Naive thymus-derived CD4-positive, alpha-beta T cell (primary cell): ENCODE data around the gene TTR. TPM values are rescaled to one million over a fixed set of nuclear protein-coding genes. Genes with fewer than 3 reads are reported as not detected.
A peak's percentile ranks its signal among the peaks of the same experiment; 100 is the strongest.

Experiments
- ATAC-seq: fragments of 150-1000 bp; cut with Tn5 transposase; 2 replicates; pipeline ENCODE4 v1.10.0; 2021; ENCODE audit warnings: mild to moderate bottlenecking, moderate library complexity
- CTCF ChIA-PET: fragments of 350-600 bp; sonication (Branson Sonifier 250); formaldehyde crosslinking; loops from one replicate; lab custom pipeline; 2021; ENCODE audit warnings: antibody characterized with exemption; lab: Charles Lee
- POLR2A ChIA-PET: fragments of 350-600 bp; sonication (Branson Sonifier 250); formaldehyde crosslinking; loops from one replicate; lab custom pipeline; 2021; ENCODE audit warnings: antibody characterized with exemption, inconsistent platforms; lab: Charles Lee
- DNase-seq, 9 donors: peaks; one replicate each; pipeline versions ENCODE4 v3.0.0 to v3.0.0-alpha.2; 2020 to 2022; ENCODE audit warnings: mixed read lengths in 1 of 9
- H3K27ac ChIP-seq: one replicate; pipeline ENCODE4 v1.7.0; 2013; ENCODE audit warnings: mild to moderate bottlenecking, low read depth, low read length, moderate library complexity
- H3K27me3 ChIP-seq, 2 donors: one replicate each; pipeline ENCODE4 v1.7.0; 2013; ENCODE audit warnings: low read length in 2 of 2, mild to moderate bottlenecking in 2 of 2, moderate library complexity in 2 of 2; ENCODE audit not compliant: control insufficient read depth in 2 of 2, insufficient read depth in 2 of 2
- H3K36me3 ChIP-seq, 3 experiments: 1 replicate in 2 of 3; 2 replicates in 1 of 3; pipeline ENCODE4 v1.7.0; 2013; ENCODE audit warnings: low read length in 3 of 3, mild to moderate bottlenecking in 3 of 3, moderate library complexity in 1 of 3; ENCODE audit not compliant: insufficient read depth in 3 of 3, control insufficient read depth in 2 of 3
- H3K4me1 ChIP-seq, 2 donors: one replicate each; pipeline ENCODE4 v1.7.0; 2013; ENCODE audit warnings: low read length in 2 of 2, mild to moderate bottlenecking in 2 of 2, moderate library complexity in 1 of 2; ENCODE audit not compliant: control insufficient read depth in 2 of 2, insufficient read depth in 2 of 2
- H3K4me3 ChIP-seq: 2 replicates; pipeline ENCODE4 v1.7.0; 2013; ENCODE audit warnings: mild to moderate bottlenecking, low read length
- H3K9me3 ChIP-seq, 3 experiments: 1 replicate in 2 of 3; 2 replicates in 1 of 3; pipeline ENCODE4 v1.7.0; 2013; ENCODE audit warnings: low read length in 3 of 3; ENCODE audit not compliant: control insufficient read depth in 2 of 3
- H3K27ac Mint-ChIP-seq, 9 donors: one replicate each; pipeline ENCODE4 v1.8.0; 2020 to 2022; ENCODE audit warnings: mixed read lengths in 9 of 9, mild to moderate bottlenecking in 8 of 9, moderate library complexity in 5 of 9, inconsistent platforms in 2 of 9
- H3K27me3 Mint-ChIP-seq, 5 donors: one replicate each; pipeline ENCODE4 v1.8.0; 2021 to 2022; ENCODE audit warnings: mixed read lengths in 5 of 5, mild to moderate bottlenecking in 1 of 5
- H3K36me3 Mint-ChIP-seq, 5 donors: one replicate each; pipeline ENCODE4 v1.8.0; 2020 to 2022; ENCODE audit warnings: mixed read lengths in 5 of 5, mild to moderate bottlenecking in 3 of 5, inconsistent platforms in 1 of 5
- H3K4me1 Mint-ChIP-seq, 7 donors: one replicate each; pipeline ENCODE4 v1.8.0; 2020 to 2022; ENCODE audit warnings: mixed read lengths in 7 of 7, mild to moderate bottlenecking in 3 of 7, inconsistent platforms in 1 of 7
- H3K4me3 Mint-ChIP-seq, 10 donors: one replicate each; pipeline ENCODE4 v1.8.0; 2020 to 2022; ENCODE audit warnings: mild to moderate bottlenecking in 10 of 10, mixed read lengths in 10 of 10, moderate library complexity in 6 of 10, inconsistent platforms in 2 of 10
- H3K9me3 Mint-ChIP-seq, 11 donors: one replicate each; pipeline ENCODE4 v1.8.0; 2020 to 2022; ENCODE audit warnings: mixed read lengths in 11 of 11, mild to moderate bottlenecking in 4 of 11, inconsistent platforms in 1 of 11, moderate library complexity in 1 of 11
- intact Hi-C, 2 donors: fragments of 100-400 bp; cut with micrococcal nuclease; formaldehyde crosslinking; loops; one replicate each; pipeline ENCODE4 v1.15.1; 2023
- polyA plus RNA-seq, 2 donors: library from polyadenylated mRNA; unstranded; fragments of 300-500 nt; fragmentation: Illumina TruSeq; gene quantifications; one replicate each; pipeline ENCODE4 v1.2.3, GENCODE V29; 2021
- total RNA-seq, 6 experiments: library from RNA in 5 of 6; stranded (reverse) in 5 of 6; gene quantifications; 1 replicate in 5 of 6; 2 replicates in 1 of 6; pipeline ENCODE4 v1.2.3 and lab custom pipeline; 2021 to 2026

TTR gene
- total and polyA plus RNA-seq, 7 experiments from 2014 or later = not detected

- no peak overlapping the region for H3K27ac ChIP-seq
- intact Hi-C loops = no loop called here
- H3K27me3 ChIP-seq = no peaks in the 10 kb centered on the region
- POLR2A ChIA-PET = no interaction called here
- DNase-seq (no peak), ATAC-seq (peak; percentile 34)
- peaks cover 0 to 12% of the 10 kb centered on the region in 2 donors for H3K4me1 ChIP-seq
- no peaks in the 10 kb centered on the region for H3K9me3 ChIP-seq
- Mint-ChIP-seq H3K27me3 (peaks cover 5 to 24% (median 10%) of the 10 kb centered on the region in 5 donors), H3K4me1 (peaks cover 0 to 20% (median 5%) of the 10 kb centered on the region in 7 donors), H3K36me3 (no peaks in the 10 kb centered on the region), H3K4me3 (peak overlapping the region in 1 of 10 donors; percentile 34), H3K27ac (no peak overlapping the region), H3K9me3 (peaks cover 0 to 10% (median 0%) of the 10 kb centered on the region in 11 donors)
- no peaks in the 10 kb centered on the region for H3K36me3 ChIP-seq
- H3K4me3 ChIP-seq = no peak overlapping the region
- CTCF ChIA-PET = no interaction called here
Observed at GRCh38 chr18:31633392-31634330, 42.0 kb downstream of the TTR start.

- DNase-seq = no peak
- no peak overlapping the region for H3K27ac Mint-ChIP-seq
- intact Hi-C loops = no loop called here
Observed at GRCh38 chr18:31634331-31634713, 42.6 kb downstream of the TTR start.

GRCh38 chr18:31636387-31636786 lies 44.7 kb downstream of the TTR start:
- Mint-ChIP-seq H3K36me3 (no peaks in the 10 kb centered on the region), H3K27me3 (peaks cover 7 to 24% (median 9%) of the 10 kb centered on the region in 5 donors), H3K9me3 (peaks cover 0 to 10% (median 0%) of the 10 kb centered on the region in 11 donors), H3K27ac (no peak overlapping the region), H3K4me1 (peaks cover 0 to 20% (median 0%) of the 10 kb centered on the region in 7 donors), H3K4me3 (no peak overlapping the region)
- H3K27ac ChIP-seq = no peak overlapping the region
- H3K4me1 ChIP-seq = peaks cover 0 to 12% of the 10 kb centered on the region in 2 donors
- intact Hi-C loops = no loop called here
- ChIA-PET CTCF (no interaction called here), POLR2A (interaction anchor here (1.4 kb wide), 1 partner anchor 9 kb away, joined by 3 read pairs; no protein-coding TSS in a partner anchor)
- no peaks in the 10 kb centered on the region for H3K27me3 ChIP-seq
- H3K4me3 ChIP-seq = no peak overlapping the region
- DNase-seq = no peak
- H3K9me3 ChIP-seq = no peaks in the 10 kb centered on the region
- H3K36me3 ChIP-seq = no peaks in the 10 kb centered on the region
- no peak for ATAC-seq

More at GRCh38 chr18:31634331-31634713, 42.6 kb downstream of the TTR start:
- Histone ChIP-seq H3K27ac (no peak overlapping the region), H3K4me1 (peaks cover 0 to 12% of the 10 kb centered on the region in 2 donors), H3K27me3 (no peaks in the 10 kb centered on the region), H3K36me3 (no peaks in the 10 kb centered on the region), H3K9me3 (no peaks in the 10 kb centered on the region), H3K4me3 (no peak overlapping the region)
- Mint-ChIP-seq H3K9me3 (peaks cover 0 to 10% (median 0%) of the 10 kb centered on the region in 11 donors), H3K36me3 (no peaks in the 10 kb centered on the region), H3K27me3 (peaks cover 7 to 24% (median 10%) of the 10 kb centered on the region in 5 donors), H3K4me3 (peak overlapping the region in 1 of 10 donors; percentile 59), H3K4me1 (peaks cover 0 to 20% (median 5%) of the 10 kb centered on the region in 7 donors)
- POLR2A ChIA-PET = no interaction called here
- peak; percentile 74 for ATAC-seq
- CTCF ChIA-PET = no interaction called here

- Histone ChIP-seq H3K27ac (no peak overlapping the region), H3K27me3 (no peaks in the 10 kb centered on the region), H3K9me3 (no peaks in the 10 kb centered on the region), H3K4me1 (peaks cover 0 to 12% of the 10 kb centered on the region in 2 donors), H3K4me3 (no peak overlapping the region), H3K36me3 (no peaks in the 10 kb centered on the region)
- POLR2A ChIA-PET = no interaction called here
- H3K27me3 Mint-ChIP-seq = peaks cover 9 to 22% (median 10%) of the 10 kb centered on the region in 5 donors
- no peaks in the 10 kb centered on the region for H3K36me3 Mint-ChIP-seq
- H3K4me1 Mint-ChIP-seq = peaks cover 0 to 20% (median 0%) of the 10 kb centered on the region in 7 donors
- no peak for ATAC-seq
- DNase-seq = no peak
- CTCF ChIA-PET = no interaction called here
- H3K4me3 Mint-ChIP-seq = no peak overlapping the region
- intact Hi-C loops = no loop called here
- peaks cover 0 to 10% (median 0%) of the 10 kb centered on the region in 11 donors for H3K9me3 Mint-ChIP-seq
- H3K27ac Mint-ChIP-seq = no peak overlapping the region
Observed at GRCh38 chr18:31637445-31637844, 45.8 kb downstream of the TTR start.

GRCh38 chr18:31643003-31643402 lies 51.3 kb downstream of the TTR start:
- Mint-ChIP-seq H3K27ac (no peak overlapping the region), H3K4me3 (no peak overlapping the region), H3K27me3 (peaks cover 0 to 12% (median 4%) of the 10 kb centered on the region in 5 donors), H3K36me3 (no peaks in the 10 kb centered on the region), H3K4me1 (peaks cover 0 to 11% (median 9%) of the 10 kb centered on the region in 7 donors), H3K9me3 (no peaks in the 10 kb centered on the region)
- ChIA-PET POLR2A (no interaction called here), CTCF (interaction anchor here (0.7 kb wide), 1 partner anchor 90 kb away, joined by 3 read pairs; no protein-coding TSS in a partner anchor)
- intact Hi-C loops = no loop called here
- ATAC-seq (no peak), DNase-seq (no peak)
- H3K27me3 ChIP-seq = no peaks in the 10 kb centered on the region
- H3K9me3 ChIP-seq = no peaks in the 10 kb centered on the region
- no peak overlapping the region for H3K27ac ChIP-seq
- H3K4me1 ChIP-seq = peaks cover 0 to 6% of the 10 kb centered on the region in 2 donors
- no peak overlapping the region for H3K4me3 ChIP-seq
- no peaks in the 10 kb centered on the region for H3K36me3 ChIP-seq

- H3K27me3 Mint-ChIP-seq = peaks cover 0 to 20% (median 14%) of the 10 kb centered on the region in 5 donors
- H3K9me3 ChIP-seq = no peaks in the 10 kb centered on the region
- ChIA-PET CTCF (no interaction called here), POLR2A (no interaction called here)
- no peaks in the 10 kb centered on the region for H3K27me3 ChIP-seq
- intact Hi-C loops = no loop called here
- DNase-seq = no peak
- peaks cover 0 to 6% of the 10 kb centered on the region in 2 donors for H3K4me1 ChIP-seq
- no peaks in the 10 kb centered on the region for H3K9me3 Mint-ChIP-seq
- H3K4me3 ChIP-seq = no peak overlapping the region
- no peak overlapping the region for H3K4me3 Mint-ChIP-seq
- no peak overlapping the region for H3K27ac Mint-ChIP-seq
- peaks cover 5 to 16% (median 9%) of the 10 kb centered on the region in 7 donors for H3K4me1 Mint-ChIP-seq
- no peaks in the 10 kb centered on the region for H3K36me3 ChIP-seq
- H3K36me3 Mint-ChIP-seq = no peaks in the 10 kb centered on the region
- no peak overlapping the region for H3K27ac ChIP-seq
- no peak for ATAC-seq
Observed at GRCh38 chr18:31645411-31645810, 53.7 kb downstream of the TTR start.
